GM21390 (cell line): ENCODE measurements around the gene TMBIM1.

Source experiments
- ATAC-seq: cut with Tn5 transposase; IDR thresholded peaks from one replicate; pipeline ENCODE4 v1.9.1; 2021; ENCODE audit not compliant: unreplicated experiment

Gene TMBIM1

GRCh38 chr2:218259099-218259961, 33.0 kb downstream of the TMBIM1 start:
- no peak for ATAC-seq

GRCh38 chr2:218257390-218257981, 34.8 kb downstream of the TMBIM1 start:
- ATAC-seq: peak; percentile 83

GRCh38 chr2:218256612-218257350, 35.5 kb downstream of the TMBIM1 start:
- ATAC-seq: peak; percentile 13

GRCh38 chr2:218255446-218255845, 36.9 kb downstream of the TMBIM1 start:
- ATAC-seq: no peak

- ATAC-seq: no peak
These were observed 39.1 kb downstream of the TMBIM1 start for GRCh38 chr2:218253232-218253625.

DNA sequence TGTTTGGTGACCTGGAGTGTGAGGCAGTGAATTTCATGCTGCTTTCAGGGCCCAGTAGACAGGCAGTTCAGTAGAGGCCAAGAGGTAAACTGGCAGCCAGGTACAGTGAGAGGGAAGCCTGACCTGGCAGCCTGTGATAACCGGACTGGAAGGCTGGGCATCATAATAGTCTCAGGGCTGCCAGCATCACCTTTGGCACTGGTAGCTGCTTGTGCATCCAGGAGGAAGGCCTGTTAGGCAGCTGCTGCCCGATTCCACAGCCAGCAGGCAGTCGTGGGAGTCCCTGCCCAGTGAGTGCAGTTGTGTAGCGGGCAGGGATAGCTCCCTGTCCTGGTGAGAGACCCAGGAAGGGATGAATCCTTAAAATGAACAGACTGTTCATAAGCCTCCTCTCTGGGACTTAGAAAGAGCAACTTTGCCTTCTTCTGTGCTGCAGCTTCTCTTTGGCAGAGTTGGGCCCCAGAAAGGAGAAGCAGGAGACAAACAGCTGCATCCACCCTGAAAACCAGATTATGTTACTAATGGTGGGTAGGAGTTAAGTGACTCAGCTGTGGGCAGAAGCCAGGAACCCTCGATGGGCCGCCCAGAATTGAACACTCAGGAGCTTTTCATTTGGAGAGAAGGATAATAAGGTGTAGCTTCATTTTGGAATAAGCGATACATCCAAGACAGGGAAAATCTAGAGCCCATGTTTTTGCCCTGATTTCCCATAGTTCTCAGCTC, 39.6 kb downstream of the TMBIM1 start:
- no peak for ATAC-seq

DNA sequence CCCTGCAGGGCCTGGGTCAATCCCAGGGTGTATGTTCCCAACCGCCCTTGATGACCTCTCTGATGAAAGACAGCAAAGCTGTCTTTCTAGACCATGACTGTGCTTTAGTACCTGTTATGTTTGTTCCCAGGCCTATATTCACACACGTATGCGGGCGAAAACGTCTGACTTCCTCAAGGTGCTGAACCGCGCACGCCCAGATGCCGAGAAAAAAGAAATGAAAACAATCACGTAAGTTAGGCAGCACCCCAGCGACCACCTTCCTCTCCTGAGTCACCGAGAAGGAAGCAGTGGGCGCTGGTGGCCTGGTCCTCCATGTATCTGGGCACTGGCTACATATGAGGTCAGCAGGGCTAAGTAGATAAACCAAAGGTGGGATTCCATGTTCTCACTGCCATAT, 42.6 kb downstream of the TMBIM1 start:
- no peak for ATAC-seq

DNA sequence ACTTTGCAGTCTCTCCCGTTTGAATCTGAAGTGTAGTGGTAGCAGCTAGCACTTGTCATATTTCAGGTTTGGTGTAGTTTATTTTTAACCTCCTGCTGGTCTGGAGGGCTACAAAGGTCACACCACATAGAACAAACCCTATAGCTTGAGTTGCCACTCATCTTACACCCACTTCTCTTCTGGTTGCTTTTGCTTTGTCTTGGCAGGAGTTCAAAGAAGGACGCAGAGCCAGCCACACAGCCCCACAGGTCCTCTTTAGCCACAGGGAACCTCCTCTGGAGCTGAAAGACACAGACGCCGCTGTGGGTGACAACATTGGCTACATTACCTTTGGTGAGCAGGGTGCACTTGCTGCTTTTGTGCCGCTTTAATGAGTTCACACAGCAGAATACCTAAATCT, 47.1 kb downstream of the TMBIM1 start:
- ATAC-seq: no peak

DNA sequence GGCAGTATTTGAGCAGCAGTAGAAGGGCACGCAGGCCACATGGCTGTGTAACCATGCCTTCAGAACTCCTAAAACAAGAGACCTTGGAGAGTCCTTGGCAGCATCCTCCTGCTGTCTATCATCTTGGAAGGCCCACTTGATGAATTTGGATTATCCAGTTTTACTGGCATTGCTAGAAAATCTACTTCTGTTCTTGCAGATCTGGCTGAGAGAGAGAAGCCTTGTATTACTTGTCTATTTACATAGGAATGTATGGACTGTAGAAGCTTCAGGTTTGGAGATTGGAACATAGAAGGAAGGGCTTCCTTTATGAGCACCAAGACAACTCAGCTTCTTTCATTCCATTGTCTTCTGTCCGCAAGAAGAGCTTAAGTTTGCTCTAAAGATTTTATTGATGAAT, 47.6 kb downstream of the TMBIM1 start:
- ATAC-seq: no peak

- no peak for ATAC-seq
These were observed 48.1 kb downstream of the TMBIM1 start for GRCh38 chr2:218244204-218244603.

- no peak for ATAC-seq
These were observed 53.4 kb downstream of the TMBIM1 start for GRCh38 chr2:218238887-218239286.

- no peak for ATAC-seq
These were observed 55.5 kb downstream of the TMBIM1 start for GRCh38 chr2:218236829-218237228.

GRCh38 chr2:218235017-218235416, 57.3 kb downstream of the TMBIM1 start:
- no peak for ATAC-seq

DNA sequence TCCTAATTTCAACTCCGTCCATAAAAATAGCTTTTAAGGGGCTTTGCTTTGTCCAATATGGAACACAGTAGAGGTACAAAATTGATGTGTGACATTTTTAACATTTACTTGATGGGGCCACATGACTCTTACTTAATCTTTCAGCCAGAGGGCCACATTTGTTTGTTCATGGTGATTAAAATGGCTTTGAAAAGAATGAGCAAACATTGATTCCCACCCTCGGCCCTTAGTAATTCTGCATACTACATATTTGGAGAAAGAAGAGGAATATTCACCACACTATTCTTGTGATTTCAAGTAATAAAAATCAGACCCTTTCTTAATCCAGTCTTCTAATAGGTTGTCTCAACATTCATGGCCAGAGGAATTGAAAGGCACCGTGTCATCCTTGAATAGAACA, 57.8 kb downstream of the TMBIM1 start:
- ATAC-seq: no peak

- no peak for ATAC-seq
These were observed 58.8 kb downstream of the TMBIM1 start for GRCh38 chr2:218233543-218233942.

DNA sequence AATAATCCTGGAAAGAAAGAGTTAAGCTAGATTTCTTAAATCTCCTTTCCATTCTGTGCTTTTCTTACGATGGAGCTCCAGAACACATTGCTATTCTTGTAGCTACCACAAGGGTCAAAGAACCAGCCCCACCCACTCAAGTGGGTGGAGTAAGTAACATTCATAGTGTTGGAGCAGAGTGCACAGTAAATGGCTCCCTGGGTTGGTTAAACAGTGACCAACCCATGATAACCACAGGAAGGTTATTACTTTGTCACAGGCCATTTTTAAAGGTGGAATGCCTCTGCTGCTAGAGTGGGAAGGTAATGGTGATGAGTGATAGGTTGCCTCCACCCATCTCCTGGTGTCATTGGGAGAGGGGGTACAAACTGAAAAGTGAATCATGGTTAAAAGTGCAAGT, 61.4 kb downstream of the TMBIM1 start:
- ATAC-seq: peak; percentile 55

- ATAC-seq: no peak
These were observed 62.5 kb downstream of the TMBIM1 start for GRCh38 chr2:218229851-218230250.

DNA sequence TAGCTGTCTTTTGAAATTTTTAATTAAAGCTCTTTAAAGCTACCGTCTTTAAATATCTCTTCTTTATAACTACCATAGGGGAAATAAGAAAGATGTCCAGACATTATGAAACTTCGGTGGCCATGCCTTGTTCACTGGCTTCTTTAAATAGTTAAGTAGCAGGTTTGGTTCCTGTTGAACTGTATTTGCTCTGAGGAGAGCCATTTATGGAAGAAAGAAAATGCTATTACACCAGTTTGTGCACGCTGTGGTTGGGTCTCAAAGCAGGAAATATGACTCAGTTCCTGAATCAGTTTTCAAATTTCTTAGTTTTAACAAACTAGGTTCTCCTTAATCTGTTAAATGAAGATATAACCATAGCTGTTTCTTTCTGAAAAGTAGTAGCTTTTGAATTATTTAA, 63.1 kb downstream of the TMBIM1 start:
- ATAC-seq: peak; percentile 85

DNA sequence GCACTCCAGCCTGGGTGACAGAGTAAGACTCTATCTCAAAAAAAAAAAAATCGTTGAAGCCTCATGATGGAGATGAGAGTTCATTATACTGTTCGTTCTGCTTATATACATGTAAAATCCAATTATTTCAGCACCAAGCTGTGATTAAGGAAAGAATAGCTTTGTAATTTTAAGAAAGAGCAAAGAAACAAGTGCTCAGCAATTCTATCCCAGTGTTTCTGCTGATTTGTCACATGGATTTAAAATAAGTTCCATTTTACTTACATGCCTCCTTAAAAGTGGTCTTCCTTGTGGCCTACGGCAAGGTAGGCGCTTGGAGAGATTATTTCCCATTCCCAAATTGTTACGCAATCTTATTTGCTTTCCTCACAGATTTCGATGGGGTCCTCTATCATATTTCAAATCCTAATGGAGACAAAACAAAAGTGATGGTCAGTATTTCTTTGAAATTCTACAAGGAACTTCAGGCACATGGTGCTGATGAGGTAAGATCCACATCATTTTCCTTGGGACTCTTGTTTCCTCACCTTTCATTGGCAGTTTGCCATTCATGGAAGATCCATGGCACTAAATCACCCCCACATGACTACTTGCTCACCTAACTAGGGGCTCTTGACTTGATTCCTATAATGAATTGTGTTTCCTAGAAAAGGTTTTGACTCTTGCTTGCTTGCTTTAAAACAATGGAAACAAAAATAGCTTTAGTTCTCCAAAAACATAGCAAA, 63.8 kb downstream of the TMBIM1 start:
- no peak for ATAC-seq

- no peak for ATAC-seq
These were observed 65.4 kb downstream of the TMBIM1 start for GRCh38 chr2:218226903-218227302.
